T-helper 9 cell (primary cell): ENCODE results near the gene FBXW12.
A peak's percentile ranks its signal among the peaks of the same experiment; 100 is the strongest.

ENCODE experiments used
- DNase-seq: peaks from one replicate; pipeline ENCODE4 v3.0.0-alpha.2; 2020

The FBXW12 gene

DNA sequence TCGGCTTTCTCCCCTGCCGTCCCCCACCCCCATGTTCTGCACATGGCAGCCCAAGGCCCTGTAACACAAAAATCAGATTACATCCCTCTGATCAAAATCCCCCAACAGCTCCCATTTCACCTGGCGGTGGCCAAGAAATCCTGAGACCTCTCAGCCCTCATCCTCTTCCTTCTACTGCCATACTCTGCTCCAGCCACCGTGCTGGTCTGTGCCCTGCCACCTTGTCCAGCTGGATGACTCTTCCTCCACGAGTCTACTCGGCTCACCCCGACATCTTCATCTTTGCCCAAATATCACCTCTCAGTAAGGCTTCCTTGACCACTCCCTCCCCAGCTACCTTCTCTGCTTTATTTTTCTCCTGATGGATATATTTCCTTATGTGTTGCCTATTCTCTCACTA, 64.8 kb downstream of the FBXW12 start:
- no peak for DNase-seq

DNA sequence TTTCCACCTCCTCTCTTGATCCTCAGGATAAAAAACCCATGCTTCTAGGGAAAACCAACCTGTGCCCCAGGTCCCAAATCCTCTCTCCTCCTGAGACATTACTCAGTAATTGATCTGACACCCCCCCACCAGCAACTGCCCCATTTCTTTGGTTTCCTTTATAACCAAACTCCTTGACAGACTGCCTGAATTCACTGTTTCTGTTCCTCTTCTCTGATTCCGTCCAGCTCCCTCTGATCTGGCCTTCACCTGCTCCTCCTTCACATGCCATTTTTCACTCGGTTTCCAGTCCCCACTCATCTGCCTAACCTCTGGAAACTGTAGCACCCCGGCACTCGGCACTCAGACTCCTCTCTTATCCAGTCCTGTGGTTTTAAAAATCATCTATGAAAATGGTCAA, 65.8 kb downstream of the FBXW12 start:
- no peak for DNase-seq

DNA sequence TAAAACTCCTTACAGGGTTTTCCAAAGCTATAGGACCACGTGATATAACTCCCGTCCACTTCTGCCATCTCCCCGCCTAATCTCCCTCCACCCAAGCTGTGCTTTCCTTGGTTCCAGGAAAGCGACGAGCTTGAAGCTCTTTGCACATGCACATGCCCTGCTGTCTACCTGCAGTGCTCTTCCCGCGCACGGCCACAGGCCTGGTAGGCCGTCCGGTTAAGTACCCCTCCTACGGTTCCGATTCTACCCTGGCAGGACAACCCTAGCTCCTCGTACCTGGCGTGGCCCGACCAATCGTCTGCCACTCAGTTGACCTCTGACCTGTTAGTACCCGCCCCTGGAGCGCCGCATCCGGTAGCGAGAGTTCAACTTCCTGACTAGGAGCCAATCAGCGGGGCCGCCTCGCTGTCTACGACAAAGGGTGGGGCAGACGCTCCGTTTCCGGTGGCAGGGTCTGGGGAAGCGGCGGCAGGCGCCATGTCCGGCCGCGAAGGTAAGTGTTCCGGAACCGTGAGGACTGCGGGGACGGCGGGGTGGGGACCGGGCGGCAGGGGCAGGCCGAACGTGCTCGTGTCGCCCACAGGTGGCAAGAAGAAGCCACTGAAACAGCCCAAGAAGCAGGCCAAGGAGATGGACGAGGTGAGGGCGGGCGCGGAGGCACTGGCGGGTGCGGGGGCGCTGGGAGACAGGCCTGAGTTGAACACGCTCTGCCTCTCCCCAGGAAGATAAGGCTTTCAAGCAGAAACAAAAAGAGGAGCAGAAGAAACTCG, 68.0 kb downstream of the FBXW12 start, which contains the start of the genes CCDC51 and TMA7:
Gene CCDC51 (minus strand): TSS at position 300 of the 770 bp plus-strand sequence. CDS start 4,991 bp downstream, outside the sequence.
Gene TMA7 (plus strand): TSS at position 438 of the 770 bp plus-strand sequence. CDS start 40 bp downstream, at position 478.
- peak; percentile 95 for DNase-seq

DNA sequence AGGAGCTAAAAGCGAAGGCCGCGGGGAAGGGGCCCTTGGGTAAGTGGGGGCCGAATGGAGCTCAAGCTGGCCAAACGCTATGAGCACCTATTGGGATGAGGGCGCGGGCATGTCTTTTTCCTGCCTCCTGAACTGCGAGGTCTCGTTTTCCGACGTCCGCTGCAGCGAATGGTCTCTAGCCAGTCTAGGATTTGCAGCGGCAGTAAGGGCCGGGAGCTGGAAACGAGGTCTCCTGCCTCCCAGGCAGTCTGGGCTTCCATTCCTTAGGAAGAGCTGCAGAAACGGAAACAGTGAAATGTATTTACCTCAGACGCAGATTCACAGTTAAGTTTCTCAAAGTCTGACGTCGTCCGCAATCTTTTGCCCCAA, 68.6 kb downstream of the FBXW12 start:
- DNase-seq, result no peak

DNA sequence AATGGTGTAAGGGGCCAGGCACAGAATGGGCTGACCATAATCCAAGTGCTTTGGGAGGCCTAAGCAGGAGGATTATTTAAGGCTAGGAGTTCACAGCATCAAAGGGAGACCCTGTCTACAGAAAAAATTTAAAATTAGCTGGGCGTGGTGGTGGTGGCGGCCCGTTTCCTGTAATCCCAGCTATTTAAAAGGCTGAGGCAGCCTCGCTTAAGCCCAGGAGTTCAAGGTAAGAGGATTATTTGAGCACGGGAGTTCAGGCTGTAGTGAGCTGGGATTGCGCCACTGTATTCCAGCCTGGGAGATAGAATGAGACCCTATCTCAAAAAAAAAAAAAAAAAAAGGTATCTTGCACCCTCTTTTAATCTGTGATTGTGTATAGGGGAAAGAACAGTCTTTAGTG, 69.9 kb downstream of the FBXW12 start:
- no peak for DNase-seq
